NCI-H748 treated with DMSO at 0.1 percent for 48 hours (cell line): ENCODE data around the gene OXER1.

Experiments
- DNase-seq: peaks from one replicate; lab custom pipeline; 2025; lab: John Stamatoyannopoulos, UW

OXER1 gene, protein sequence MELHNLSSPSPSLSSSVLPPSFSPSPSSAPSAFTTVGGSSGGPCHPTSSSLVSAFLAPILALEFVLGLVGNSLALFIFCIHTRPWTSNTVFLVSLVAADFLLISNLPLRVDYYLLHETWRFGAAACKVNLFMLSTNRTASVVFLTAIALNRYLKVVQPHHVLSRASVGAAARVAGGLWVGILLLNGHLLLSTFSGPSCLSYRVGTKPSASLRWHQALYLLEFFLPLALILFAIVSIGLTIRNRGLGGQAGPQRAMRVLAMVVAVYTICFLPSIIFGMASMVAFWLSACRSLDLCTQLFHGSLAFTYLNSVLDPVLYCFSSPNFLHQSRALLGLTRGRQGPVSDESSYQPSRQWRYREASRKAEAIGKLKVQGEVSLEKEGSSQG

DNA sequence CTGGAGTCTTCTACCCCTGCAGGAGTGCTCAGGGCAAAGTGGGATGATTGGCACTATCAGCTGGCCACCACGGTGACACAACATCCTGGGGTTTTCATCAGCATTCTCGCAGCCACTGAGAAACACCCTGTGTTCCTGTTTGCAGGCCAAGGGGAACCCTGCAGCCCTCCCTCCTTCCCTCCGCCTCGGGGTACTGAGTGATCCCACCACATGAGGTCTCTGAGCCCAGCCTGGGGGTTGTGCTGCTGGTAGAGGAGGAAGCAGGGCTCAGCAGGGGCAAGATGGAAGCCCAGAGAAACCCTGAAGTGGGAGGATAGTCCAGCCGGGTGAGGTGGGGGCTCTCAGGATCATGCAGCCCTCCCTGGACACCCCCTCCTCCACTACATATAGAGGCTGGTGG lies at the start of gene OXER1:
Gene OXER1 (minus strand): TSS at position 40 of the 400 bp plus-strand sequence. CDS start 73 bp downstream, outside the sequence.
- DNase-seq = no peak

DNA sequence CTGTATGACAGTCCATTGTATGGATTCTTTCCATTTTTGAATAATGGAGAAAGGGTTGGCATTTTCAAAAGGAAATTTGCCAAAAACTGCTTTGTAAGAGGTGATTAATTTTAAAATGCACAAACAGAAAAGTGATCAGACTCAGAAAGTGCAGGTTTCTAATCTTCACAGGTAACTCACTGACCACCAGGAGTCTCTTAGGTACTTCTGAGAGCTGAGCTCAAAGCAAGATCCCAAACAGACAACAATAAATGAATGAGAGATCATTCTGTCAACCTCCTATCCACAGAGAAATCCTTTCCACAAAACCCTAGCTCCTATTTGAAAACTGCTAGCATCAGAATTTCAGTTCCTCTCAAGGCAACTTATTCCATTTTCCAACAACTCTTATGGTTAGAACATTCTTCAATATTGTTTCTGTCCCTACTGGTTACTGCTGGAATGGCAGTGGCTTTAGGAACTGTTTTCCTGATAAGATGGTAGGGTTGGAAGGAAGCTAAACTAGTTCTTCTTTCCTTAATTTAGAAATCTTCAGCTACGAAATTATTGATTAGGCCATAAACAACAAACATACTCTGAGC lies 49.1 kb upstream of the OXER1 start:
- no peak for DNase-seq

DNA sequence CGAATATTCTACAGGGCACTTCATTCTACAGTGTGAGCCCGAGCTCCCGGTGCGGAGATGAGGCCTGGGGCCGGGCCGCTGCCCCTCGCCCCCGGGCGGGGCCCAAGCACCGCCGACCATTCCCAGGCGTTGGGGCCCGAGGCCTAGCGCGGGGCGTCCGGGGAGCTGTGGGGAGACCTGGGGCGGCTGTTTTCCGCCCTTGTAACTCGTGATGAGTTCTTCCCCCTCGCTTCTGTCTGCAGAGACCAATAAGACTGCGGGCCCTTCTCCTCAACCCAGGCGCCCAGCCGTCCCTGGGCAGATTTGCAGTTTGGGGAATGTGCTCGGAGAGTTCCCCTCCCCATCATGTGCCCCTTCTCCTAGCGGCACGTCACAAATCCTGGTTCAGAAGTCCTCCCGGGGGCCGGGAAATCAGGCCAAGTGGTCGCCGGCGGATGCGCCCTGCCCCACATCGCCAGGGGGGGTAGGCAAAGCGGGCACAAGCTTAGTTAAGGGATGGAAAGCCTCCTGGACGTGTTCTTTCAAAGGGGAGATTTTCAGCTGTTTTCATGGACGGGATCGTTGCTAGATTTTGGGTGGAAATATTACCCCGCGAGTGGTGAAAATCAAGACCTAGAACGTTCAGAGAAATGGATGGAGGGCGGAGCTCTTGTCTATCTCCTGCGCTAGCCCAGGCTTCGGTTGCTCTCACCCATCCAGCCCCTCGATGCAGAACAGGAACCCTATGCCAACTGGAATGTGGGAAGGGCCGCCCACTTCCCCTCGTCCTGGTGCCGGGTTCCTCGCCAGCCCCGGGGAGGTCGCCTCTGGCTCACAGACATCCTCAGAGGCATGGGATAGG lies 47.3 kb upstream of the OXER1 start:
- DNase-seq = peak; percentile 39

DNA sequence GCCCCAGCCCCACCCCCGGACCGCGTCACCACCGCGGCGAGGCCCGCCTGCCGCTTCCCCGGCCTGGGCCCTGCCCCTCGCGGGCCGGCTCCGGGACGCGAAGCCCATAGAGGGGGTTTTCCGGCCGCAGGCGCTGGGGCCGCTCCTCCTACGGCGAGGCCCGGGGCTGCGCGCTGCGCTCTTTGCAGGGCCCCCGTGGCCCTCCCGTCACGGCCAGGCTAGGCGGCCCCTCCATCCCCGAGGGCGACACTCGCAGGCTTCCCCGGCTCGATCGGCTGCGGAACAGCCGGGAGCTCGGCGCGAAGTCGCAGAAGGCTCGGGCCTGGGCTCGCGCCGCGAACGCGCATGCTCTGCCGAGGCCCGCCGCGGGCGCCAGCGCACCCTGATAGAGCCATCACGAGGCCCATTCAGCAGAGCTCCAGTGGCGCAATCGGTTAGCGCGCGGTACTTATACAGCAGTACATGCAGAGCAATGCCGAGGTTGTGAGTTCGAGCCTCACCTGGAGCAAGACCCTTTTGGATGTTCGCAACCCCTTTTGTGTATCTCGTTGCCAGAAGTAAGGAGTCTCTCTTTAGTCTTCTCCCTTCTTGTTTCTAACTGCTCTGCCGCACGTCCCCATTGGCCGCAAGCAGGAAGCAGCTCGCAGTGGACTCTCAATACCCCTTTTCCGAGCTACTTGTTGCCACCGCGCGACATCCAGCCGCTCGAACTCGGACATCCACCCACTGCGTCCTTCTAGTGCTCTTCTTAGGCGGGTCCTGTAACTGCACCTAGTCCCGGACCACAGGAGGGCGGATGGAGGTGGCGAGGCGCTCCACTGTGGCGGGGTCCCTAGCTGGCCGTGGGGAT lies 46.4 kb upstream of the OXER1 start:
- peak; percentile 80 for DNase-seq

DNA sequence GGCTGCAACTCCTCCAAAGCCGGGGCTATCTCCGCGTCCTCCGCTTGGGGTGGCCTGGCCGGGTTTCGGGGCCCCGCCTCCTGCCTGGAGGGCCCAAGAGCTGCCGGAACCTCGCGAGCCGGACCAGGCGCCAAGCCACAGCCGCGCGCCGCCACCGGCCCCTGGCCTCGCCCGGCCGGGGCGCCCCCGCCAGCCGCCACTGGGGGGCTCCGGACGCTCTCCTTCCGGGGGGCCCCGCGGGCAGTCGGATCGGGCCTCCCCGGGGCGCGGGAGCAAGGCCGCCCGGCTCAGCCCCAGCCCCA lies 45.8 kb upstream of the OXER1 start:
- peak; percentile 25 for DNase-seq

DNA sequence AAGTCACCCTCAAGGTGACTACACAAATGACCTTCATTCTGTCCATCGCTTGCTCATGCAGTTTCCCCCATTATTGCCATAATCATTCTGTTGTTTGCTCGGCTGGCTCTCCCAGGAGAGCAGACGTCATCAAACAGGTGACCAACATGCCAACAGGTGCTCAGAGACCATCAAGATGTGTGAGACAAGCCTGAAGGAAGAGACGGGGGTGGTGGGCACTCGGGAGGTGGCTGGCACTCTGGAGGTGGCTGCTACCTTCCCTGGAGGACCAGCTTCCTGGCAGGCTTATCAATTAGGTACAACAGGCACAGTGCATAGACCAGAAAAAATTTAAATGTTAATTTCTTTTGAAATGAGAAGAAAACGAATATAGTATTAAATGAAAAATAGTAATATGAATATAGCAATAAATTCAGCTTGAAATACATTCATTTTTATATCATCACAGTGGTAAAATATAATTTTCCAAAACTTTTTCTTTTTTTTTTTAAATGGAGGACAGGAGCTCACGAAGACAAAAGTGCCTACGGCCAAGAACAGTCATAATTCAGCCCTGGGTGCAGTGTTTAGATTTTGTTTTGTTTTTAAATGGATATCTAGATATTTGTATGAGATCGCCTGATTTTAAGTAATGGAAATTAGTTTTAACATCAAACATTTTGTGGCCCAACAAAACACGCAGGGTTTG lies 45.3 kb upstream of the OXER1 start:
- peak; percentile 20 for DNase-seq

DNA sequence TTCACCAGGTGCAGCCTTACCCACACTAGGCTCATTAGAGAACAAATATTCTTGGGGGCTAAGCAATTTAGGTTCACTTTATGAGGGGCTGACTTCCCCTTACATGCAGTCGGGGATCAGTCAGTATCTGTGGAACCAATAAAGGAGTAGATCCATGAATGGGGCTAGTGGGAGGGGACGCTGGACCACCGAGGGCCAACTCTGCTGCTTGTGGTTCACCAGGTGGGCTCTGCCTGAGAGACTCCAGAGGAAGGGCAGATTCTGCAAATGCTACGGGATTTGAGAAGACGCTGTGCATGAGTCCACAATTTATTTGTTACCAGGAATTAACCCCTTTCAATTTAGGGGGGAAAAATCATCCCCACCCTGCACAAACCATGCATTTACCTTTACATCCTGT lies 44.4 kb upstream of the OXER1 start:
- no peak for DNase-seq

DNA sequence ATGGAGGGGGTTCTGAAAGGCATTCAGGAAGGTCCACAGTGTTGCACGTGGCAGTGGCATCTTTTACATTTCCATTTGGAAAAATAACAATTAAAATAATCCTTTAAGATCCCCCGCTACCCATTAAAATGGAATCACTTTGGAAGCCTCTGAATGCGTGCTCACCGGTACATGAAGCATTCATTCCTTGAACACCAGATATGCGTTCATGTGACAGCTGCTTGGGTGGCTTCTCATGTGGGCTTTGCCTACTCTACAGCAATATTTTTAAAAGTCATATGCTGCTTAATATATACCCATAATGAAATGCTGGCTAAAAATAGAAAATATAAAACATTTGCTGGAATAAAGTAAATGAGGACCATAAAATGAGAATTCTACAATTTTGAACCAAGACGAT lies 42.9 kb upstream of the OXER1 start:
- no peak for DNase-seq

DNA sequence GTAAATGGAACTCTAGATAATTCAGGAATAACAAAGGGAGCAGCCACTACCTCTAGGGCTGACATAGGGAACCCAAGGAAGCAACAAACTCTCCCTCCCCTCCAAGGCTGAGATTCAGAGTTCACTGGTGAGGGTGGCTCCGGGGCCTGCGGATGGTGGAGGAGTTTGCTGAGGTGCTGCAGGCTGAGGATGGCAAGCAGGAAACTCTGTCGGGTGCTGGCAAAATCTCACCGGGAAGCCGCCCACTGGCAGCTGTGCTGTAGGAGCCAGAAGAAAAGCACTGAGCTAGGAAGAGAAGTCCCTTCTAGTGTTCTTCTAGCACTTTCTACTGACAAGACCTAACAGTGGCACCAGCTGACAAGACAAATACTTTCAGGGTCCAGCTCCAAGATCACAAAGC lies 41.0 kb upstream of the OXER1 start:
- no peak for DNase-seq

DNA sequence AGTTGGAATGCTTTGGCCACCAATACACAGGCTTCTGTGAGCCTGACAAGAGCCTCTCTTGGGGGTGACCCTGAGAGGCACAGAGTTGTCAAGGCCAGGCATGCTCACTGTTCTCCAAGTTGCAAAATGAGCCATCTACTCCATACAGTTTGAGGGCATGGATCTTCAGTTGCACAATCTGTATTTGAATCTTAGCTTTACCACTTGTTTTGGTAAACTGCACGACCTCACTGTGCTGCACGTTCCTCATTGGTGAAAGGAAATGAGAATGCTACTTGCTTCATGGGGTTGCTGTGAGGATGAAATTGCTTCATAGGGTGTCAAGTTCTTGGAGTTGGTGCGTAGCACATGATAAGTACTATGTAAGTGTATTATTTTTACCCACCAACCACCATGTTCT lies 40.4 kb upstream of the OXER1 start:
- no peak for DNase-seq

DNA sequence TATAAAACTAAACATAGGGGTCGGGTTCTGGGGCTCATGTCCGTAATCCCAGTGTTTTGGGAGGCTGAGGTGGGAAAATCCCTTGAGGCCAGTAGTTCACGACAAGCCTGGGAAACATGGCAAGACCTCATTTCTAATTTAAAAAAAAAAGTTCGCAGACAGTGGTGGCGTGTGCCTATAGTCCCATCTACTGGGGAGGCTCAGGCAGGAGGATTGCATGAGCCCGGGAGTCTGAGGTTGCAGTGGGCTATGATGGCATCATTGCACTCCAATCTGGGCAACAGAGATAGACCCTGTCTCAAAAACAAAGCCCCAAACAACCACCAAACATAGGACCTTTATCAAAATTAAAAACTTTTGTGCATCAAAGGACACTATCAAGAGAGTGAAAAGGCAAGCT lies 38.2 kb upstream of the OXER1 start:
- DNase-seq = no peak

DNA sequence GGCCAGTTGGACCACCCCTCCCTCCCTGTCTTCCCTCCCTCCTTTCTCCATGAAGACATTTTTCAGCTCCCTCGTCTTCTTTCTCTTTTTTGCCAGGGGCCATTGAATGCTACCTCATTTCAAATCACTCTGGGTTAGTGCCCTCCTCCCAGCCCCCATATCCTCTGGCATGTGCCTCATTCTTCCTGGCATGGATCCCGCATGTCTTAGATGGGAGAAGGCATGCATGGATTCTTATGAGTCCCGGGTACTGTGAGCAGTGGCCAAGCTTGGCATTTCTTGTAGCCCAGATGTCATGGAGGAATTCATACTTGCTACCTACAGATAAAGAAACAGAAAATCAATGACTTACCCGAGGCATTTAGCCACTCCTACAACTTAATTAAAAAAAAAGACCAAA lies 37.4 kb upstream of the OXER1 start:
- DNase-seq = no peak

DNA sequence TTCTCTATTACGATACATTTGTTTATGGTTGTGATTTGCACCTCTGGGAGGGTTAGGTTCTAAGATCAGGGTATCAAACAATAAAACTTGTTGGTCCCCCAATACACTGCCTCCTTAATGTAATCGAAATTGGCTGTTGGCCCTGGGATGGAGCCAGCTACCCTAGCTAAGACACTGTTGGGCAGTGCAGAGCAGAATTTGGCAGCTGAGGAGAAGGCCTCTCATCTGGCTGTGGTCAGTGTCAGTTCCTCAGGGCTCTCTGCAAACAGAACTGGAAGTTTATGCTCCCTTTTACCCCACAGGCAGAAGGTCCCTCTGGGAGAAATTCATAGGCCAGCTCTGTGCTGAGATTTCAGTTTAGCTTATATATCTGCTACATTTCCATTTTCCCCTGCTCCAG lies 37.0 kb upstream of the OXER1 start:
- DNase-seq = no peak

DNA sequence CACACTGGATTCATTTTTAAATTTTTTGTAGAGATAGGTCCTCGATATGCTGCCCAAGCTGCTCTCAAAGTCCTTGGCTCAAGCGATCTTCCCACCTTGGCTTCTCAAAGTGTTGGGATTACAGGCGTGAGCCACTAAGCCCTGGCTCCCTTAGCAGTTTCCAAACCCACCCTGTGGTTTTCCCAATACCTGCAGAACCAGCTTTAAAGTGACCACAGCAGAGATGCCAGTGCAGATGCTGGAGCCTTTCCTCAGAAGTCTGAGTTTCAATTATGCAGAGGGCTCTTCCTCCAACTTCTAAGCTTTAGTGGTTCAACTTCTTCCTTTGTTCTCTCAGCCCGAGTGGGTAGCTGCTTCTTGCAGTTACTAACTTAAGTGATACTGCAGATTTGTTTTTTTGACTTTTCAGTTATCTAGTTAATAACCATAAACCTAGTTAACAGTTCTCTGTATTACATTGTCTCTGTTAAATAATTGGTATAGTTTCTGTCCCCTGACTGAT lies 36.6 kb upstream of the OXER1 start:
- DNase-seq = no peak

DNA sequence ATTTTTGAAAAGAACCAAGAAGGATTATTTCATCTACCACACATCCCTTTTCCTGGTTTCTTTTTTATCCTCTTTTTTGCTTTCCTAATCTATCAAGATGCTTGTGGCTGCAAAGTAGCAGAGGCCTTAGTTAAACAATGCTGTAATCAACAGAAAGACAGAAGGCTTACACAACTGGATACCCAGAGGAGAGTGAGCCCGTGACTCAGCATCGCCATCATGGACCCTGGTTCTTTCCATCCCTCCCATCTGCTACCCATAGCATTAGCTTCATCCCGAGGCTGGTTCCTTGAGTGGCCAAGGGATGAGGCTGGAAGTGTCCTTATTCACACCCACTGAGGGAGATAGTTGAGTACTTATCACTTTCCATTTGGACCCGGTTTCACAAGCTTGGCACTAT lies 35.9 kb upstream of the OXER1 start:
- DNase-seq = no peak

DNA sequence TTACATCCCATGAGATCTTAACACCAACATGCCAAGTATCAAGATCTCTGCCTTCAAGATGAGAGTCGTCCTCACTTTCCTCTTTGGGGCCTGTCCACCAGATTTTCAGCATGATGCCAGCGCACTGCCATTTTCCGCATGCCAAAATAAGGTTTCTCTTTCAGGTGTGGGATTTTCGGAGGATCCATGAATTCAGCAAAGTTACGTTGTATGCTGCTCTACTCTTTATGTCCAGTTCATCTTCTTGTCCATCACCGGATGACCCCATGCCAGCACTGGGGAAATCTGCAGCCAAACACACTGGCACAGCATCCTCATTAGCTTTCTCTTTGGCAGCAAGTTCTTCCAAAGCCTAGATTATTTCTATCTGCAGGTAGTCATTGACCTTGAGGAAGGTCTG lies 33.3 kb upstream of the OXER1 start:
- DNase-seq = no peak

DNA sequence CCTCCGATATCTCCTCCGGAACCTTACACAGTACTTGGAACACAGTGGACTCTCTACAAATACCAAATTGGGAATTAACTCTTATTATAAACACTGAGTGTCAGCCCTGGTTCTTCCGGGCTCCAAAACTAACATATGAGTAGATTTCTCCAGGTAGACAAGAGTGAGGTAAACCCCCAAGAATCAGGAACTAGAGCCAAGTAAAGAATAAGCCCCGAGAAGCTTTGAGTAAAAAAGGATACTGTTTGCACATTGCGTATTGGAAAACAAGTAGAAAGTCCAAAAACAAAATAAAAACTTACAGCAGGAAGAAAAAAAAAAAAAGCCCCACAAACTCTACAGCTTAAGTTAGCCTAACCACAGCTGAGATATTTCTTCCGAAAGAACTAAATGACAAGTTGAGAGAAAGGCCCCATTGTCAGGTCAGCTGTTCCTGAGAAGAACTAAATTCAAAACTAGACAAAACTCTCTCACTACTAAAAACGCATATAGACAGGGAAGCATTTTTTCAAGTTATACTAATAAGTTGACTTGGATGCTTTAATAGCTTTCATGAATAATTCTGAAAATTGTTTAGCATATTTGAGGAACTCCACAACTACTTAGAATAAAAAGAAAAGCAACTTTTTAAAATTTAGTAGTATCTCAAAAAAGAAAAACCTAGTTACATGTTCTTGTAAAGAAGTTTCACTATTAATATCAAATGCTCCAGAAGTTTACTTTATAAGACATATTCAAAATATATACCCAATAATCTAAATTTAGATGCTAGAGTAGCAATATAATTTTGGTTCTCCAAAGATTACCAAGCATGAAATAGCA lies 32.7 kb upstream of the OXER1 start:
- no peak for DNase-seq

DNA sequence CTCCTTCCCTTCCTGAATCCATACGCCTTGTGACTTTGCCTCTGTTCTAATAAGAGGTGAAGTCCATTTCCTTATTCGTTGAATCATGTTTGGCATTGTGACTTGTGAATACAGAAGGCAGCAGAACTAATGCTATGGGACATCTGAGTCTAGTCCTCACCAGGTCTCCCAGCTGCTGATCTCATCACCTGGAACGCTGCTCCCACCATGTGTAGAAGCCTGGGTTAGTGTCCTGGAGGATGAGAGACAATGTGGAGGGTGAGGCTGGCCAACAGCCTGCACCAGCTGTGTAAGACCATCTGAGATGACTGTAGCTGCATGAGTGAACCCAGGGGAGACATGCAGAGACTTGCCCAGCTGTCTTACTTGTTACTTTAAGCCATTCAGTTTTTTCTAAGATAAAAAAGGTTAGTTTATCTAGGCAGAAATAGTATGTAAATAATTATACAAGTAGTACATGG lies 31.9 kb upstream of the OXER1 start:
- DNase-seq = no peak

DNA sequence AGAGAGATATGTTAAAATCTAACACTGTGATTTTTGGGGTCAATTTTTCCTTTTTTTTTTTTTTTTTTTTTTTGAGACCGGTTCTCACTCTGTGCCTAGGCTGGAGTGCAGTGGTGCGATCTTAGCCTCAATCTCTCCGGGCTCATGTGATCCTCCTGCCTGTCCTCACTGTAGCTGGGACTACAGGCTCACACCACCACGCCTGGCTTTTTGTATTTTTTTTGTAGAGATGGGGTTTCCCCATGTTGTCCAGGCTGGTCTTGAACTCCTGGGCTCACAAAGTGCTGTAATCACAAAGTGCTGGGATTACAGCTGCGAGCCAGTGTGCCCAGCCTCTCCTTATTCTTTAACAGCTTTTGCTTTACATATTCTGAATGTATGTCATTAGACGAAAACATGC lies 31.3 kb upstream of the OXER1 start:
- DNase-seq = no peak

DNA sequence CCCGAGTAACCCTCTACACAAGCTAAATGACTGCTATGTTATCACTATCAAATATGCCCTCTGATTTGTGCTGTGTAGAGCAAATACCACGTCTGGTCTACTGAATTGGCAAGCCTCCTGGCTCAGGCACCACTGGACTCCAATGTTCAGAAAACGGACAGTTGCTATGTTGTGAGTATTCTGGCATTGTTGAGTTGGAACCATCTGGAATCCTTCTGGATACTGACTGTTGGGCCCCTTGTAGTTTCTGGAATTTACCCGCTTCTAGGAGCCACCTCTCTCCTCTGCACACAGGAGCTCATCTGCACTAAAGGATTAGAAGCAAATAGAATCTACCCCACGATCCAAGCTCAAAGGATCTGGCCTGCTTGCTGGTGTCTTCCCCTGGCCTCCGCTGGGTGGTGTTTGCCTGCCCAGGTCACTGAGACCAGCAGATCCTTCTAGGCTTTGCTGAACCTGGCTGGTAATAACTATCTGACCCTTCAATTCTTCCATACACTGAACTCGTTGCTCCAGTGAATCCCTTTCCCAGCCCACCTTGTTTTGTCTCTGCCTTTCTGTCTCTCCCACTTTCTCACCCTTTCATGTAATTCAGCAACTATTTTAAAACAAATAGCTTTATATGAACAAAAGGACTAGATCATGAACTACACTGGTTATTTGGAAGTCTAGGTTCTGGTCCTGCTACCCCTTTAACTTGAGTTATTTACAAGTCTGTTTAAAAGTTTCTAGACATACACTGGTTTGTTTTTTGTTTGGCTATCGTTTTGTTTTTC lies 30.5 kb upstream of the OXER1 start:
- DNase-seq = no peak
